ENCODE data around the gene UPK3BL1. TPM values are rescaled to one million over a fixed set of nuclear protein-coding genes. Genes with fewer than 3 reads are reported as not detected.
"Not testable (repeated sequence)": the region's sequence is repeated elsewhere in the genome, so short reads cannot be mapped to it uniquely, and the experiment has no call there.

UPK3BL1 gene, protein sequence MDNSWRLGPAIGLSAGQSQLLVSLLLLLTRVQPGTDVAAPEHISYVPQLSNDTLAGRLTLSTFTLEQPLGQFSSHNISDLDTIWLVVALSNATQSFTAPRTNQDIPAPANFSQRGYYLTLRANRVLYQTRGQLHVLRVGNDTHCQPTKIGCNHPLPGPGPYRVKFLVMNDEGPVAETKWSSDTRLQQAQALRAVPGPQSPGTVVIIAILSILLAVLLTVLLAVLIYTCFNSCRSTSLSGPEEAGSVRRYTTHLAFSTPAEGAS
- 9.9 and 13.7 TPM in 2 replicates for total RNA-seq (2022)
- Bru-seq, nascent RNA = percentile 28 among the genes with signal in this experiment
- percentile 39 among the genes with signal in this experiment for BruChase-seq, experiment 1, labeled RNA remaining after a 2-hour chase
- BruChase-seq, experiment 2, labeled RNA remaining after a 6-hour chase = percentile 50 among the genes with signal in this experiment
- long read RNA-seq, partial matches to known transcripts = 0 of 1 reads
- long read RNA-seq, other reads (novel, unspliced or antisense) = 0 of 1 reads

DNA sequence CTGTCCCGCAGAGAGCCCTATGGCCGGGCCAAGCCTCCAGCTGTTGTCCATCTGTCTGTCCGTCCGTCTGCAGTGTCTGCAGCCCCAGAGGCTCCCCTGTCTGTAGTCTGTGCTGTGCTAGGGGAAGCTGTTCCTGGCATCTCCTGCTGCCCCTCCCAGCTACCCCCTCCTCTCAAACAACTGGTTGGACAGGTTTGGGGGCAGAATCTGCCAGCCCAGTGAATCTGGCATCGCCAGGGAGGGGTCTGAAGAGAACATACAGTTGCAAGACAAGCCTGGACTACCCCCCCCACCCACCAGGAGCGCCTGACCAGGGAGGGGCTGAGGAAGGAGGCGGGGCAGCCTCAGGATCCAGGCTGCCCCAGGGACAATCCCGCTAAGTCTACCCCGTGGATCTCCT is at the start of gene UPK3BL1:
UPK3BL1 (minus strand) TSS at position 101 of the 400 bp plus-strand sequence; CDS start at position 51, 50 bp downstream.
- not testable (repeated sequence) for H3K36me3 Mint-ChIP-seq (ENCODE audit: insufficient read depth, unreplicated experiment); H3K9me3 Mint-ChIP-seq (ENCODE audit: unreplicated experiment)

DNA sequence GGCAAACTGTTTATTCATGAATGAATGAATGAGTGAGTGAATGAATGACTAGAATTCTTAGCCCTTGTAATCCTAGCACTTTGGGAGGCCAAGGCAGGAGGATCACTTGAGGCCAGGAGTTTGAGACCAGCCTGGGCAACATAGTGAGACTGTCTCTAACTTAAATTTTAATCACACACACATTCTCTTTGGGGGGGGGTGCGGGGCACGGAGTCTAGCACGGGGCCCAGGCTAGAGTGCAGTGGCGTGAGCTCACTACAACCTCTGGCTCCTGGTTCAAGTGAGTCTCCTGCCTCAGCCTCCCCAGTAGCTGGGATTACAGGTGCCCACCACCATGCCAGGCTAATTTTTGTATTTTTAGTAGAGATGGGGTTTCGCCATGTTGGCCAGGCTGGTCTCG is 48.0 kb upstream of the UPK3BL1 start:
- H3K4me3 Mint-ChIP-seq (ENCODE audit: unreplicated experiment) = peak overlapping the region; percentile 47
- H3K36me3 Mint-ChIP-seq (ENCODE audit: insufficient read depth, unreplicated experiment); H3K27me3 ChIP-seq (replicated peaks; ENCODE audit: control insufficient read depth, insufficient read depth, low read length); H3K27me3 Mint-ChIP-seq (ENCODE audit: insufficient read depth, unreplicated experiment); H3K4me1 Mint-ChIP-seq (ENCODE audit: low read depth, unreplicated experiment); CTCF ChIA-PET; BruUV-seq (replicated peaks); DNase-seq; POLR2A ChIA-PET; H3K4me3 ChIP-seq (ENCODE audit: low read depth, low read length); H3K9me3 ChIP-seq; H3K9me3 Mint-ChIP-seq (ENCODE audit: unreplicated experiment); H3K36me3 ChIP-seq (ENCODE audit: control insufficient read depth, insufficient read depth, low read length); H3K27ac Mint-ChIP-seq (ENCODE audit: unreplicated experiment); intact Hi-C loops (cut with micrococcal nuclease; ENCODE audit: unreplicated experiment); H3K4me1 ChIP-seq: not testable (repeated sequence)

More for the DNA sequence above, at the start of gene UPK3BL1:
- POLR2A ChIA-PET; H3K4me1 Mint-ChIP-seq (ENCODE audit: low read depth, unreplicated experiment); H3K27me3 ChIP-seq (replicated peaks; ENCODE audit: control insufficient read depth, insufficient read depth, low read length); DNase-seq; H3K9me3 ChIP-seq; intact Hi-C loops (cut with micrococcal nuclease; ENCODE audit: unreplicated experiment); CTCF ChIA-PET; H3K27ac Mint-ChIP-seq (ENCODE audit: unreplicated experiment); BruUV-seq (replicated peaks); H3K4me1 ChIP-seq; H3K4me3 ChIP-seq (ENCODE audit: low read depth, low read length); H3K4me3 Mint-ChIP-seq (ENCODE audit: unreplicated experiment); H3K27me3 Mint-ChIP-seq (ENCODE audit: insufficient read depth, unreplicated experiment); H3K36me3 ChIP-seq (ENCODE audit: control insufficient read depth, insufficient read depth, low read length): not testable (repeated sequence)

DNA sequence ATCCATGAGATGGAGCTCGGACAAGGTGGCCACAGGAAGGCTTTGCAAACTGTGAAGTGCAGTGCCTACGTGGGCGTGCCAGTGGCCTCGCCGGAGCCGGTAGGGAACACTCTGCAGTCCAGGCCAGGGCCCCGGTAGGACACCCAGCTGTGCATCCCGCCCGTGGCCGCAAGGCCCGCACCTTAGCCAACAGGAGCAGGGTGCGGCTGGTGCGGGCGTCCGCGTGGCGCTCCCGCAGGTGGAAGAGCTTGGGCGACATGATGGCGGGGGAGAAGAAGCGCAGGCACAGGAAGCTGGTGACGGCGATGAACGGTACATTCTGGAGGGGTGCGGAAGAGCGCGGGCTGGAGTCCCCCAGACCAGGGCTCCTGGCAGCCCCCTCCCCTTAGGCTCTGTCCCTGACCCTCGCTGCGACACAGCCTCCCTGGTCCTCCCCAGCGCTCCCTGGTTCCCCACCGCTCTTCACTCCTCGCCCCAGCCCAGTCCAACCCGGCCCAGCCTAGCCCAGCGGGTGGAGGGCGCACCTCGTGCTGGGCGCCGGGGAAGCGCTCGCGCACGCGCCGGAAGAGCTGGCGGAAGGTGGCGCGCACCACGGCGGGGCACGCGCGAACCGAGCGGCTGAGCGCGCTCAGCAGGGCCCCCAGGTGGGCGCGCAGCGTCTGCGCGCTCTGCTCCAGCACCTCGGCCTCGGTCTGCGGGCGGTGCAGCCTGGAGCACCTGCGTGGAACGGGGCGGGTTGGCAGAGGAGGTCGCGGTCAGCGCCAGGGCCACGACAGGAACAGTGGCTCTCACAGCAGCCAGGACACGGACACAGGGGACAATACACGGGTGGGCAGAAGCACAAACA is 47.1 kb upstream of the UPK3BL1 start:
- POLR2A ChIA-PET; H3K4me3 Mint-ChIP-seq (ENCODE audit: unreplicated experiment); H3K4me1 ChIP-seq; H3K9me3 ChIP-seq; H3K27ac Mint-ChIP-seq (ENCODE audit: unreplicated experiment); H3K36me3 Mint-ChIP-seq (ENCODE audit: insufficient read depth, unreplicated experiment); intact Hi-C loops (cut with micrococcal nuclease; ENCODE audit: unreplicated experiment); CTCF ChIA-PET; H3K27me3 ChIP-seq (replicated peaks; ENCODE audit: control insufficient read depth, insufficient read depth, low read length); BruUV-seq (replicated peaks); H3K9me3 Mint-ChIP-seq (ENCODE audit: unreplicated experiment); DNase-seq; H3K4me1 Mint-ChIP-seq (ENCODE audit: low read depth, unreplicated experiment); H3K36me3 ChIP-seq (ENCODE audit: control insufficient read depth, insufficient read depth, low read length); H3K27me3 Mint-ChIP-seq (ENCODE audit: insufficient read depth, unreplicated experiment): not testable (repeated sequence)
- peak overlapping the region; percentile 22; the same call in 1 of the 2 replicates for H3K4me3 ChIP-seq (ENCODE audit: low read depth, low read length)

DNA sequence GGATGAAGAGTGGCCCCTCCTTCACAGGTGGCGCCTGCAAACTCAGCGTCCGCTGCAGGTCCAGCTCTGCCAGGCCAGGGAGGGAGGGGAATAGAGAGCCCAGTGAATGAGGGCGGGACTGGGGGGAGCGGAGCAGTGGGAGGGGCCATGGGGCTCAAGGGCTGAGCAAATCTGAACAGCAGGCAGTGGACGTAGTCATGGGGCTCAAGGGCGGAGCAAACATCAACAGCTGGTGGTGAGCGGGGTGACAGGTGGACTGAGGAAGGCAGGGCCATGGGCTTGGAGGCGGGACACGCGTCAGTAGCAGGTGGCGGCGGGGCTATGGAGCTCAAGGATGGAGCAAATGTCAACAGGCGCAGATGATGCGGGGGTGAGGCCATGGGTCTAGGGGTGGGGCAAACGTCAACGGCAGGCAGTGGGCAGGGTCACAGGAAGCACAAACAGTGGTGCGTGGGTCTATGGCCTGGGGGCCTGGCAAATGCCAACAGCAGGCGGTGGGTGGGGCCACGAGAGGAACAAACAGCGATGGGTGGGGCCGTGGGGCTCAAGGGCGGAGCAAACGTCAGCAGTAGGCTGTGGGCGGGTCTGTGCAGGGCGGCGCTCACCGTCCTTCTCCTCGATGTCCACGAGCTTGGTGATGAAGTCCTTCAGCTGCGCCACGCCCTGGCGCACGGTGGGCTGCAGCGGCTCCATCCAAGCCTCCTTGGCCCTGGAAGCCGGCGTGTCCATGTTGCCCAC is 45.9 kb upstream of the UPK3BL1 start:
- H3K4me1 Mint-ChIP-seq (ENCODE audit: low read depth, unreplicated experiment); H3K9me3 Mint-ChIP-seq (ENCODE audit: unreplicated experiment); intact Hi-C loops (cut with micrococcal nuclease; ENCODE audit: unreplicated experiment); H3K36me3 Mint-ChIP-seq (ENCODE audit: insufficient read depth, unreplicated experiment); H3K4me1 ChIP-seq; H3K9me3 ChIP-seq; H3K27me3 ChIP-seq (replicated peaks; ENCODE audit: control insufficient read depth, insufficient read depth, low read length); H3K36me3 ChIP-seq (ENCODE audit: control insufficient read depth, insufficient read depth, low read length); DNase-seq; H3K4me3 ChIP-seq (ENCODE audit: low read depth, low read length); H3K4me3 Mint-ChIP-seq (ENCODE audit: unreplicated experiment); H3K27ac Mint-ChIP-seq (ENCODE audit: unreplicated experiment); POLR2A ChIA-PET; BruUV-seq (replicated peaks); CTCF ChIA-PET; H3K27me3 Mint-ChIP-seq (ENCODE audit: insufficient read depth, unreplicated experiment): not testable (repeated sequence)

DNA sequence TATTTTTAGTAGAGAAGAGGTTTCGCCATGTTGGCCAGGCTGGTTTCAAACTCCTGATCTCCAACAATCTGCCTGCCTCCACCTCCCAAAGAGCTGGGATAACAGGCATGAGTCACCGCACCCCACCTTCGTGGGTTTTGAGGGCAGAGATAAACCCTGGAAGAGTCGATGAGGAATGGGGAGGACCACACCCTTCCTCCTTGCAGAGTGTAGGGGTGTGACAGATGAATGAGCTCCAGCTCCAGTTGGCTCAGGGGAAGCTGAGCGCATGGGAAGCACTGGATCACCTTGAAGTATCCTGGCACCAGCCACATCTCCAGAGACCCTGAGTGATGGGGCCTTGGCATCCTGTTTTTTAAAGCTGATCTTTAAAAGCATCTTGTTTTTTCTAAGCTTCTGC is 40.0 kb upstream of the UPK3BL1 start:
- H3K4me3 ChIP-seq (ENCODE audit: low read depth, low read length); H3K27me3 Mint-ChIP-seq (ENCODE audit: insufficient read depth, unreplicated experiment); H3K9me3 ChIP-seq; BruUV-seq (replicated peaks); intact Hi-C loops (cut with micrococcal nuclease; ENCODE audit: unreplicated experiment); DNase-seq; CTCF ChIA-PET; H3K36me3 ChIP-seq (ENCODE audit: control insufficient read depth, insufficient read depth, low read length); H3K27me3 ChIP-seq (replicated peaks; ENCODE audit: control insufficient read depth, insufficient read depth, low read length); H3K4me1 ChIP-seq; H3K9me3 Mint-ChIP-seq (ENCODE audit: unreplicated experiment); H3K4me3 Mint-ChIP-seq (ENCODE audit: unreplicated experiment); H3K27ac Mint-ChIP-seq (ENCODE audit: unreplicated experiment); H3K4me1 Mint-ChIP-seq (ENCODE audit: low read depth, unreplicated experiment); POLR2A ChIA-PET; H3K36me3 Mint-ChIP-seq (ENCODE audit: insufficient read depth, unreplicated experiment): not testable (repeated sequence)

DNA sequence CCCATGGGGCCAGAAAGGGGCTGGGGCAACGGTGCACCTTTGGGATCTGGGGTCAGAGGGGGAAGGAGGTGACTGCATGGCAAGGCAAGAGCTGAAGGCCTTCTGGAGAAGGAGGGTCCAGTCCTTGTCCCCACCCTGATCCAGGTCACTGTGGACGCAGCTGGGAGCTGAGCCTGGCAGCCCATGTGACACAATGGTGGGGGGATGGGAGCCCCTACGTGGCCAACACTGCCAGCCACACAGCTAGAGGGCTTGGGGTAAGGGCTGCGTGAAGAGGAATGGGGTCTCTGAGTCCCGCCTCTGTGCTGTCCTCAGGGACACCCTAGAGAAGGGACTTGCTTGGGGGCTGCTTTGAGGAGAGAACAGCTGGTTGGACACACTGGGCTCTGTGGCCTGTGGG is 38.2 kb upstream of the UPK3BL1 start:
- BruUV-seq (replicated peaks); H3K4me3 Mint-ChIP-seq (ENCODE audit: unreplicated experiment); H3K9me3 Mint-ChIP-seq (ENCODE audit: unreplicated experiment); H3K27ac Mint-ChIP-seq (ENCODE audit: unreplicated experiment); POLR2A ChIA-PET; H3K4me3 ChIP-seq (ENCODE audit: low read depth, low read length); DNase-seq; intact Hi-C loops (cut with micrococcal nuclease; ENCODE audit: unreplicated experiment); H3K27me3 Mint-ChIP-seq (ENCODE audit: insufficient read depth, unreplicated experiment); H3K9me3 ChIP-seq; H3K27me3 ChIP-seq (replicated peaks; ENCODE audit: control insufficient read depth, insufficient read depth, low read length); H3K4me1 ChIP-seq; CTCF ChIA-PET; H3K4me1 Mint-ChIP-seq (ENCODE audit: low read depth, unreplicated experiment); H3K36me3 Mint-ChIP-seq (ENCODE audit: insufficient read depth, unreplicated experiment); H3K36me3 ChIP-seq (ENCODE audit: control insufficient read depth, insufficient read depth, low read length): not testable (repeated sequence)

Measured in Caco-2 (cell line).